ENCODE data around the gene THSD4.

DNA sequence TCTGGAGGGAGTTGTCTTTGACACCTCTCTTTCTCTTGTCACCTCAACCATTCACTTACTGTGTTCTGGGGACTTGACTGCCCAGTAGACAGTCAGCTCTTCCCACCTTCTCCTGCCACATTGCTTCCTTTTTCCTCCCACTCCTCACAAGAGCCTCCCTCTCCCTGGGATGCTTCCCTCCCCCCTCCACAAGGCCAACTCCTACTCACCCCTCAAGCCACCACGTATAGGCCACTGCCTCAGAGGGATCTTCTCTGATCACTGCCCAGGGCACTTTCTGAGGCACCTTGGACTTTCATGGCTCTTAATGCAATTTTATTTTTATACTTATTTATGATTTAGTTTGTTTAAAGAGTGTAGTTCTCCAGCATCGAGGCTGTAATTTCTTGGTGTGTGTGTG is 23.2 kb downstream of the THSD4 start:
- TF ChIP-seq YY1 (IDR thresholded peaks at IDR 0.05; ENCODE audit: insufficient read depth, insufficient read length) = no peak
- no peak for TF ChIP-seq ZNF274 (IDR thresholded peaks at IDR 0.05; ENCODE audit: low read depth, low read length)
- no peak for TF ChIP-seq SUZ12 (IDR thresholded peaks at IDR 0.05; ENCODE audit: extremely low read depth, insufficient read depth, insufficient read length)

Data from NT2/D1 (cell line).